OCI-LY3 (cell line): Measurements from ENCODE around the gene FLYWCH2.

ENCODE experiments used
- CTCF ChIP-seq: fragments of 200-600, 300-600 bp; sonication (generic); IDR thresholded peaks from 2 replicates; pipeline ENCODE4 v1.5.1; 2014; ENCODE audit warnings: antibody characterized with exemption, low read length, low read depth
- EZH2phosphoT487 ChIP-seq: fragments of 200-600 bp; shearing (Covaris generic); IDR thresholded peaks from 2 replicates; pipeline ENCODE4 v1.6.1; 2018; ENCODE audit warnings: antibody characterized with exemption, mixed run types, low read depth

DNA sequence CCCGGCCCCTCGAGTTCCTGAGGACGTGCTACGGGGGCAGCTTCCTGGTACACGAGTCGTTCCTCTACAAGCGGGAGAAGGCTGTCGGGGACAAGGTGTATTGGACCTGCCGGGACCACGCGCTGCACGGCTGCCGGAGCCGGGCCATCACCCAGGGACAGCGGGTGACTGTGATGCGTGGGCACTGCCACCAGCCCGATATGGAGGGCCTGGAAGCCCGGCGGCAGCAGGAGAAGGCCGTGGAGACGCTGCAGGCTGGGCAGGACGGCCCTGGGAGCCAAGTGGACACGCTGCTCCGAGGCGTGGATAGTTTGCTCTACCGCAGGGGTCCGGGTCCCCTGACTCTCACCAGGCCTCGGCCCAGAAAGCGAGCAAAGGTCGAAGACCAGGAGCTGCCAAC lies 50.1 kb downstream of the FLYWCH2 start:
- no peak for TF ChIP-seq CTCF
- TF ChIP-seq EZH2phosphoT487, result no peak
